SU-DHL-6 (cell line): ENCODE measurements around the gene PPP2R2D.

Experiments used
- H2AFZ ChIP-seq: fragments of 200-600 bp; sonication (generic); 2 replicates; pipeline ENCODE4 v1.6.1; 2014; ENCODE audit warnings: low read depth, mild to moderate bottlenecking, moderate library complexity, mixed read lengths, antibody characterized with exemption, low read length; ENCODE audit not compliant: severe bottlenecking
- H3F3A ChIP-seq: fragments of 200-600 bp; shearing (Covaris generic); 2 replicates; pipeline ENCODE4 v1.6.0; 2016; ENCODE audit warnings: antibody characterized with exemption, mild to moderate bottlenecking; ENCODE audit not compliant: insufficient read depth
- H3K27ac ChIP-seq: fragments of 200-600 bp; sonication (generic); 2 replicates; pipeline ENCODE4 v1.5.1; 2016; ENCODE audit warnings: low read depth, mild to moderate bottlenecking, low read length, moderate library complexity, mixed read lengths
- H3K27me3 ChIP-seq: fragments of 200-600 bp; sonication (generic), shearing (Covaris generic); 2 replicates; pipeline ENCODE4 v1.6.0; 2014; ENCODE audit warnings: mild to moderate bottlenecking, low read length
- H3K36me3 ChIP-seq: fragments of 200-600 bp; sonication (generic); 2 replicates; pipeline ENCODE4 v1.6.1; 2014; ENCODE audit warnings: mild to moderate bottlenecking, low read length, mixed read lengths
- H3K4me2 ChIP-seq: fragments of 300-600, 200-600 bp; shearing (Covaris generic), sonication (generic); 2 replicates; pipeline ENCODE4 v1.6.0; 2014; ENCODE audit warnings: low read length, low read depth, mild to moderate bottlenecking; ENCODE audit not compliant: poor library complexity, severe bottlenecking
- H3K4me3 ChIP-seq: fragments of 200-600 bp; sonication (generic); 2 replicates; pipeline ENCODE4 v1.5.1; 2014; ENCODE audit warnings: antibody characterized with exemption, low read length, mild to moderate bottlenecking, mixed read lengths; ENCODE audit not compliant: insufficient read depth, poor library complexity, severe bottlenecking
- H3K79me2 ChIP-seq: fragments of 200-600 bp; sonication (generic); 2 replicates; pipeline ENCODE4 v1.6.1; 2014; ENCODE audit warnings: mild to moderate bottlenecking, low read length, moderate library complexity; ENCODE audit not compliant: insufficient read depth
- H3K9ac ChIP-seq: fragments of 200-600 bp; sonication (generic); 2 replicates; pipeline ENCODE4 v1.7.0; 2014; ENCODE audit warnings: mild to moderate bottlenecking, low read length
- H3K9me2 ChIP-seq: fragments of 200-600 bp; sonication (generic); replicated peaks from 2 replicates; pipeline ENCODE4 v1.6.1; 2014; ENCODE audit warnings: low read length; ENCODE audit not compliant: insufficient read depth
- H3K9me3 ChIP-seq: fragments of 200-600 bp; sonication (generic); 2 replicates; pipeline ENCODE4 v1.6.1; 2014; ENCODE audit warnings: low read length, mixed read lengths; ENCODE audit not compliant: insufficient read depth
- H4K20me1 ChIP-seq: fragments of 200-600 bp; sonication (generic); 2 replicates; pipeline ENCODE4 v1.6.1; 2014; ENCODE audit warnings: low read depth, mild to moderate bottlenecking, antibody characterized with exemption, low read length, moderate library complexity, mixed read lengths
- EZH2phosphoT487 ChIP-seq: fragments of 200-600 bp; sonication (generic), shearing (Covaris generic); conservative IDR thresholded peaks from 2 replicates; pipeline ENCODE4 v1.6.1; 2018; ENCODE audit warnings: mild to moderate bottlenecking, antibody characterized with exemption, low read length, moderate library complexity, mixed read lengths
- TF ChIP-seq, protein P1 (sequence below): fragments of 200-600 bp; sonication (generic); IDR thresholded peaks from one replicate; pipeline ENCODE4 v1.5.1; 2017; ENCODE audit warnings: antibody characterized with exemption, mild to moderate bottlenecking, low read length, moderate library complexity; ENCODE audit not compliant: insufficient read depth, poor library complexity, severe bottlenecking

Gene PPP2R2D

DNA sequence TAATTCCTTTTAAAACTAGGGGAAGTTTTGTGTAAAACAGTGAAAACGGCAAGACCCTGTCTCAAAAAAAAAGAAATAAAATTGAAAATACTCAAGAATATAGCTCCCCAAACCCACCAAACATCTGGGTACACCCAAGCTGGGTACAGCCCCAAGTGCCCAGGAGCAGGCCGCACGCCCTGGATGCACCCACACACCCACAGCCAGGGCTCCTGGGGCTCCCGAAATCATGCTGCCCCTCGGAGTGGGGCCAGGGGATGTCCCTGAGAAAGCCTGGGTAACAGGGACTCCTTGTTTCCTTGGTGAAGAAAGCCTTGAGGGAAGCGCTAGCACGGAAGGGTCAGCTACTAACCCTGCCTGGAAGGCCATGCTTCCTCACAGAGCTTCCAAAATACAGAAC is 70.8 kb downstream of the PPP2R2D start:
- no peak for TF ChIP-seq EZH2phosphoT487
- TF ChIP-seq, protein P1, sequence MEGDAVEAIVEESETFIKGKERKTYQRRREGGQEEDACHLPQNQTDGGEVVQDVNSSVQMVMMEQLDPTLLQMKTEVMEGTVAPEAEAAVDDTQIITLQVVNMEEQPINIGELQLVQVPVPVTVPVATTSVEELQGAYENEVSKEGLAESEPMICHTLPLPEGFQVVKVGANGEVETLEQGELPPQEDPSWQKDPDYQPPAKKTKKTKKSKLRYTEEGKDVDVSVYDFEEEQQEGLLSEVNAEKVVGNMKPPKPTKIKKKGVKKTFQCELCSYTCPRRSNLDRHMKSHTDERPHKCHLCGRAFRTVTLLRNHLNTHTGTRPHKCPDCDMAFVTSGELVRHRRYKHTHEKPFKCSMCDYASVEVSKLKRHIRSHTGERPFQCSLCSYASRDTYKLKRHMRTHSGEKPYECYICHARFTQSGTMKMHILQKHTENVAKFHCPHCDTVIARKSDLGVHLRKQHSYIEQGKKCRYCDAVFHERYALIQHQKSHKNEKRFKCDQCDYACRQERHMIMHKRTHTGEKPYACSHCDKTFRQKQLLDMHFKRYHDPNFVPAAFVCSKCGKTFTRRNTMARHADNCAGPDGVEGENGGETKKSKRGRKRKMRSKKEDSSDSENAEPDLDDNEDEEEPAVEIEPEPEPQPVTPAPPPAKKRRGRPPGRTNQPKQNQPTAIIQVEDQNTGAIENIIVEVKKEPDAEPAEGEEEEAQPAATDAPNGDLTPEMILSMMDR, result no peak
- Histone ChIP-seq H3K9me2 (no peaks in the 10 kb centered on the region), H3K4me3 (no peak overlapping the region), H3K27ac (no peak overlapping the region), H3K27me3 (no peaks in the 10 kb centered on the region), H3K9me3 (no peaks in the 10 kb centered on the region), H2AFZ (no peak overlapping the region), H3K79me2 (peaks cover 17% of the 10 kb centered on the region; the same call in 1 of the 2 replicates), H3K36me3 (peaks cover 2% of the 10 kb centered on the region; the same call in 1 of the 2 replicates), H3K4me2 (no peak overlapping the region), H3F3A (no peaks in the 10 kb centered on the region), H3K9ac (no peak overlapping the region), H4K20me1 (no peaks in the 10 kb centered on the region)

GRCh38 chr10:131972474-131973071 is 71.8 kb downstream of the PPP2R2D start:
- no peaks in the 10 kb centered on the region for H3K27me3 ChIP-seq
- peaks cover 2% of the 10 kb centered on the region; the same call in 1 of the 2 replicates for H3K36me3 ChIP-seq
- H3F3A ChIP-seq, result no peaks in the 10 kb centered on the region
- H3K9ac ChIP-seq, result no peak overlapping the region
- H3K4me3 ChIP-seq, result no peak overlapping the region
- no peaks in the 10 kb centered on the region for H3K9me3 ChIP-seq
- no peak for TF ChIP-seq EZH2phosphoT487
- TF ChIP-seq, protein P1, result no peak
- H3K27ac ChIP-seq, result no peak overlapping the region
- no peak overlapping the region for H2AFZ ChIP-seq
- H3K9me2 ChIP-seq, result no peaks in the 10 kb centered on the region
- no peak overlapping the region for H3K4me2 ChIP-seq
- no peaks in the 10 kb centered on the region for H4K20me1 ChIP-seq
- H3K79me2 ChIP-seq, result peaks cover 20% of the 10 kb centered on the region; the same call in 1 of the 2 replicates

- Histone ChIP-seq H3K9me3 (no peaks in the 10 kb centered on the region), H4K20me1 (no peaks in the 10 kb centered on the region), H3F3A (no peaks in the 10 kb centered on the region), H3K79me2 (peaks cover 26% of the 10 kb centered on the region; the same call in 1 of the 2 replicates), H3K36me3 (peaks cover 2% of the 10 kb centered on the region; the same call in 1 of the 2 replicates), H3K27ac (no peak overlapping the region), H3K9ac (no peak overlapping the region), H3K9me2 (no peaks in the 10 kb centered on the region), H2AFZ (no peak overlapping the region), H3K4me2 (no peak overlapping the region), H3K4me3 (no peak overlapping the region), H3K27me3 (no peaks in the 10 kb centered on the region)
- no peak for TF ChIP-seq EZH2phosphoT487
- TF ChIP-seq, protein P1, result no peak
Measured at GRCh38 chr10:131973160-131973951, 72.5 kb downstream of the PPP2R2D start.
